ENCODE data around the gene CYSTM1. TPM values are rescaled to one million over a fixed set of nuclear protein-coding genes. Genes with fewer than 3 reads are reported as not detected.

The CYSTM1 gene
- total and polyA plus RNA-seq, 7 donors, result 23.8 to 597 (median 51.7) TPM

DNA sequence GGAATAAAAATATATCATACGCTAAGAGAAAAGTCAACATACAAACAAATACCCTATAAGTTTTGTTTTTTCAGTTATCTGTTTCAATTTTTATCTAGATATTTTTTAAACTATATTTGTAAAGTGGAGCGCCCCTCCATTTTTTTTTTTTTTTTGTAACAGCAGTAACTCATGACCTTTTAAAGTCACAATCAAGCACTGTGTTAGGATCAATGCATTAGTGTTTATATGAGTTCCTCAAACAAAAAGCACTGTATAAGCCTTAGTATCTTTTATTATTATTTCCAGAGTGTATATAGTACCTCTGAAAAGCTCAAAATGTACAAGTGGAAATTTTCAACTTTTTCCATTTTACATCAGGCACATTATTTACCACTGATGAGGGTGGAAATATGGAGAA lies 107.3 kb downstream of the CYSTM1 start:
- H3K27ac ChIP-seq, result no peak overlapping the region
- intact Hi-C loops (cut with DNase I), result no loop called here
- WGBS, 2 donors, result 91 to 94% methylated on average over 2 of the region's 2 CpGs
- no peak for DNase-seq
- no peak overlapping the region for H3K4me3 ChIP-seq
- H3K36me3 ChIP-seq, result peaks cover 0 to 11% (median 0%) of the 10 kb centered on the region in 4 donors
- TF ChIP-seq EP300 (IDR thresholded peaks at IDR 0.05) (no peak), POLR2A (IDR thresholded peaks at IDR 0.05) (no peak), POLR2AphosphoS5 (IDR thresholded peaks at IDR 0.05) (no peak)
- TF ChIP-seq, protein P1, sequence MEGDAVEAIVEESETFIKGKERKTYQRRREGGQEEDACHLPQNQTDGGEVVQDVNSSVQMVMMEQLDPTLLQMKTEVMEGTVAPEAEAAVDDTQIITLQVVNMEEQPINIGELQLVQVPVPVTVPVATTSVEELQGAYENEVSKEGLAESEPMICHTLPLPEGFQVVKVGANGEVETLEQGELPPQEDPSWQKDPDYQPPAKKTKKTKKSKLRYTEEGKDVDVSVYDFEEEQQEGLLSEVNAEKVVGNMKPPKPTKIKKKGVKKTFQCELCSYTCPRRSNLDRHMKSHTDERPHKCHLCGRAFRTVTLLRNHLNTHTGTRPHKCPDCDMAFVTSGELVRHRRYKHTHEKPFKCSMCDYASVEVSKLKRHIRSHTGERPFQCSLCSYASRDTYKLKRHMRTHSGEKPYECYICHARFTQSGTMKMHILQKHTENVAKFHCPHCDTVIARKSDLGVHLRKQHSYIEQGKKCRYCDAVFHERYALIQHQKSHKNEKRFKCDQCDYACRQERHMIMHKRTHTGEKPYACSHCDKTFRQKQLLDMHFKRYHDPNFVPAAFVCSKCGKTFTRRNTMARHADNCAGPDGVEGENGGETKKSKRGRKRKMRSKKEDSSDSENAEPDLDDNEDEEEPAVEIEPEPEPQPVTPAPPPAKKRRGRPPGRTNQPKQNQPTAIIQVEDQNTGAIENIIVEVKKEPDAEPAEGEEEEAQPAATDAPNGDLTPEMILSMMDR (IDR thresholded peaks at IDR 0.05), result no peak
- H3K4me1 ChIP-seq, result peaks cover 0 to 16% (median 6%) of the 10 kb centered on the region in 4 donors
- no peaks in the 10 kb centered on the region for H3K27me3 ChIP-seq
- H3K9me3 ChIP-seq, result no peaks in the 10 kb centered on the region

- Histone ChIP-seq H3K27me3 (no peaks in the 10 kb centered on the region), H3K4me1 (peaks cover 0 to 21% (median 6%) of the 10 kb centered on the region in 4 donors), H3K9me3 (no peaks in the 10 kb centered on the region), H3K36me3 (peaks cover 0 to 7% (median 0%) of the 10 kb centered on the region in 4 donors), H3K27ac (no peak overlapping the region), H3K4me3 (no peak overlapping the region)
- intact Hi-C loops (cut with DNase I), result no loop called here
- 90 to 93% methylated on average over 3 of the region's 3 CpGs for WGBS, 2 donors
- no peak for TF ChIP-seq POLR2AphosphoS5 (IDR thresholded peaks at IDR 0.05)
- TF ChIP-seq, protein P1 (IDR thresholded peaks at IDR 0.05), result no peak
- DNase-seq, result no peak
Observed at GRCh38 chr5:140284013-140284412, 109.0 kb downstream of the CYSTM1 start.

GRCh38 chr5:140286424-140286823 lies 111.4 kb downstream of the CYSTM1 start:
- no peaks in the 10 kb centered on the region for H3K27me3 ChIP-seq
- no peaks in the 10 kb centered on the region for H3K9me3 ChIP-seq
- no peak for DNase-seq
- H3K4me1 ChIP-seq, result peaks cover 0 to 27% (median 12%) of the 10 kb centered on the region in 4 donors
- 91 to 95% methylated on average over 5 of the region's 5 CpGs for WGBS, 2 donors
- H3K36me3 ChIP-seq, result no peaks in the 10 kb centered on the region
- TF ChIP-seq POLR2AphosphoS5 (IDR thresholded peaks at IDR 0.05), result no peak
- TF ChIP-seq EP300 (IDR thresholded peaks at IDR 0.05), result no peak
- TF ChIP-seq, protein P1 (IDR thresholded peaks at IDR 0.05), result no peak
- no peak for TF ChIP-seq POLR2A (IDR thresholded peaks at IDR 0.05)
- intact Hi-C loops (cut with DNase I), result no loop called here
- H3K4me3 ChIP-seq, result no peak overlapping the region
- H3K27ac ChIP-seq, result no peak overlapping the region

DNA sequence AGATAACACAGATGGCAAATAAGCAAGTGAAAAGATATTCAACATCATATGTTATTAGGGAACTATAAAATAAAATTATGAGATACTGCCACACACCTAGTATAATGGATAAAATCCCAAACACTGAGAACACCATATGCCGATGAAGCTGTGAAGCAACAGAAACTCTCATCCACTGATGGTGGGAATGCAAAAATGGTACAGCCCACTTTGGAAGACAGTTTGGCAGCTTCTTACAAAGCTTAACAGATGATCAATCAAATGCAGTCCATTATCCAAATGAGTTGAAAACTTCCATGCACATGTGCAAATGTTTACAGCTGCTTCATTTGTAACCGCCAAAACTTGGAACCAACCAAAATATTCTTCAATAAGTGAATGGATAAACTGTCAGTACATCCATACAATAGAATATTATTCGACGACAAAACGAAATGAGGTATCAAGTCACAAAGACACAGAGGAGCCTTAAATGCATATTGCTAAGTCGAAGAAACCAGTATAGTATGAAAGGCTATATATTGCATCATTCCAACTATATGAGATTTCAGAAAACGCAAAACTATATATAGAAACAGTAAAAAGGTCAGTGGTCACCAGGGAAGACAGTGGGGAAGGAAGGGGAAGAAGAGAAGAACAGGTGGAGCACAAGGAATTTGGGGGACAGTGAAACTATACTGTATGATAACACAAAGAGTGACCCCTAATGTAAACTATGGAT lies 113.0 kb downstream of the CYSTM1 start:
- Histone ChIP-seq H3K4me1 (peaks cover 0 to 38% (median 27%) of the 10 kb centered on the region in 4 donors), H3K9me3 (no peaks in the 10 kb centered on the region), H3K4me3 (no peak overlapping the region), H3K36me3 (no peaks in the 10 kb centered on the region), H3K27me3 (no peaks in the 10 kb centered on the region), H3K27ac (no peak overlapping the region)
- no peak for DNase-seq
- 85 to 90% methylated on average over 7 of the region's 7 CpGs for WGBS, 2 donors
- intact Hi-C loops (cut with DNase I), result no loop called here
- TF ChIP-seq, protein P1 (IDR thresholded peaks at IDR 0.05), result no peak
- no peak for TF ChIP-seq POLR2A (IDR thresholded peaks at IDR 0.05)
- TF ChIP-seq POLR2AphosphoS5 (IDR thresholded peaks at IDR 0.05), result no peak
- TF ChIP-seq EP300 (IDR thresholded peaks at IDR 0.05), result no peak

All from sigmoid colon (tissue), 7 donors.